Activated naive CD4-positive, alpha-beta T cell treated with anti-CD3 and anti-CD28 coated beads, Interleukin-2, amount 50 U/mL, for 72 hours (primary cell): ENCODE results near the gene TMEM86A. TPM values are rescaled to one million over a fixed set of nuclear protein-coding genes. Genes with fewer than 3 reads are reported as not detected.
"Not testable (repeated sequence)": the region's sequence is repeated elsewhere in the genome, so short reads cannot be mapped to it uniquely, and the experiment has no call there.

Source experiments
- ATAC-seq, 2 donors: fragments of 150-1000 bp; cut with Tn5 transposase; 2 replicates each; pipeline ENCODE4 v1.10.0; 2021; ENCODE audit warnings: mild to moderate bottlenecking in 2 of 2, moderate library complexity in 2 of 2
- DNase-seq, 2 donors: peaks; one replicate each; pipeline ENCODE4 v3.0.0; 2021 to 2022; ENCODE audit warnings: low spot score in 2 of 2
- H3K27ac Mint-ChIP-seq, 2 donors: one replicate each; pipeline ENCODE4 v1.8.0; 2022; ENCODE audit warnings: mild to moderate bottlenecking in 2 of 2, mixed read lengths in 2 of 2
- H3K36me3 Mint-ChIP-seq, 2 donors: one replicate each; pipeline ENCODE4 v1.8.0; 2022; ENCODE audit warnings: mixed read lengths in 2 of 2
- H3K9me3 Mint-ChIP-seq, 2 donors: one replicate each; pipeline ENCODE4 v1.8.0; 2022; ENCODE audit warnings: mixed read lengths in 2 of 2
- total RNA-seq, 2 donors: library from RNA; stranded (reverse); gene quantifications; one replicate each; pipeline ENCODE4 v1.2.3, GENCODE V29; 2022

TMEM86A gene
- 1 to 10 TPM in 1 of 2 donors, under 1 TPM in 1; 0.16 to 1.5 TPM for total RNA-seq

- ATAC-seq = peak; percentile 96 to 97
- Mint-ChIP-seq H3K27ac (peak within 1 kb of the TSS; percentile 71 to 80), H3K36me3 (no peaks in the 10 kb centered on the region), H3K9me3 (no peaks in the 10 kb centered on the region)
- DNase-seq = peak; percentile 88 to 89
Measured at GRCh38 chr11:18698341-18699268, at the start of gene TMEM86A. Gene TMEM86A (plus strand): TSS chr11:18698779. CDS start chr11:18698887, 108 bp downstream.

GRCh38 chr11:18650353-18650752 lies 48.2 kb upstream of the TMEM86A start:
- DNase-seq = no peak
- Mint-ChIP-seq H3K36me3 (no peaks in the 10 kb centered on the region), H3K9me3 (no peaks in the 10 kb centered on the region), H3K27ac (peak overlapping the region in 1 of 2 donors; percentile 11)
- ATAC-seq = no peak

- DNase-seq = peak in 1 of 2 donors; percentile 61
- ATAC-seq = peak; percentile 68 to 78
- H3K27ac Mint-ChIP-seq = peak overlapping the region in 1 of 2 donors; percentile 11
- H3K9me3 Mint-ChIP-seq = no peaks in the 10 kb centered on the region
- H3K36me3 Mint-ChIP-seq = no peaks in the 10 kb centered on the region
Measured at GRCh38 chr11:18650859-18651557, 47.6 kb upstream of the TMEM86A start.

GRCh38 chr11:18657673-18658072 lies 40.9 kb upstream of the TMEM86A start:
- Mint-ChIP-seq H3K36me3 (no peaks in the 10 kb centered on the region), H3K27ac (peak overlapping the region in 1 of 2 donors; percentile 71), H3K9me3 (no peaks in the 10 kb centered on the region)
- no peak for DNase-seq
- no peak for ATAC-seq

- DNase-seq, H3K9me3 Mint-ChIP-seq, H3K36me3 Mint-ChIP-seq: not testable (repeated sequence)
- peak overlapping the region in 1 of 2 donors; percentile 82 for H3K27ac Mint-ChIP-seq
- peak in 1 of 2 donors; percentile 66 for ATAC-seq
Measured at GRCh38 chr11:18665353-18665872, 33.2 kb upstream of the TMEM86A start.

GRCh38 chr11:18668131-18668530 lies 30.4 kb upstream of the TMEM86A start:
- Mint-ChIP-seq H3K9me3 (no peaks in the 10 kb centered on the region), H3K36me3 (no peaks in the 10 kb centered on the region), H3K27ac (no peak overlapping the region)
- DNase-seq = no peak
- ATAC-seq = no peak

GRCh38 chr11:18669219-18669596 lies 29.4 kb upstream of the TMEM86A start:
- H3K9me3 Mint-ChIP-seq = no peaks in the 10 kb centered on the region

GRCh38 chr11:18669711-18670110 lies 28.9 kb upstream of the TMEM86A start:
- DNase-seq (no peak), ATAC-seq (no peak)
- H3K27ac Mint-ChIP-seq = peak overlapping the region in 1 of 2 donors; percentile 21
- H3K36me3 Mint-ChIP-seq = no peaks in the 10 kb centered on the region
- H3K9me3 Mint-ChIP-seq = no peaks in the 10 kb centered on the region

More at GRCh38 chr11:18669219-18669596, 29.4 kb upstream of the TMEM86A start:
- Mint-ChIP-seq H3K36me3 (no peaks in the 10 kb centered on the region), H3K27ac (peak overlapping the region; percentile 10 to 21)
- DNase-seq = no peak
- peak; percentile 61 to 79 for ATAC-seq

- ATAC-seq = peak; percentile 28 to 57
- Mint-ChIP-seq H3K27ac (peak overlapping the region in 1 of 2 donors; percentile 54), H3K36me3 (no peaks in the 10 kb centered on the region), H3K9me3 (no peaks in the 10 kb centered on the region)
- DNase-seq = peak in 1 of 2 donors; percentile 15
Measured at GRCh38 chr11:18671246-18671645, 27.3 kb upstream of the TMEM86A start.

GRCh38 chr11:18672209-18672608 lies 26.4 kb upstream of the TMEM86A start:
- peak; percentile 79 to 83 for ATAC-seq
- not testable (repeated sequence) for H3K36me3 Mint-ChIP-seq, H3K9me3 Mint-ChIP-seq
- DNase-seq = peak in 1 of 2 donors; percentile 24
- H3K27ac Mint-ChIP-seq = peak overlapping the region; percentile 78 to 93

GRCh38 chr11:18676803-18677202 lies 21.8 kb upstream of the TMEM86A start:
- Mint-ChIP-seq H3K36me3 (no peaks in the 10 kb centered on the region), H3K27ac (no peak overlapping the region), H3K9me3 (no peaks in the 10 kb centered on the region)
- ATAC-seq (no peak), DNase-seq (no peak)

- H3K36me3 Mint-ChIP-seq = no peaks in the 10 kb centered on the region
- H3K27ac Mint-ChIP-seq = no peak overlapping the region
- H3K9me3 Mint-ChIP-seq = no peaks in the 10 kb centered on the region
- DNase-seq (no peak), ATAC-seq (no peak)
Measured at GRCh38 chr11:18677560-18677959, 21.0 kb upstream of the TMEM86A start.

- H3K9me3 Mint-ChIP-seq, ATAC-seq, H3K27ac Mint-ChIP-seq, H3K36me3 Mint-ChIP-seq, DNase-seq: not testable (repeated sequence)
Measured at GRCh38 chr11:18681949-18682348, 16.6 kb upstream of the TMEM86A start.

- Mint-ChIP-seq H3K36me3 (no peaks in the 10 kb centered on the region), H3K9me3 (no peaks in the 10 kb centered on the region), H3K27ac (no peak overlapping the region)
- no peak for ATAC-seq
- DNase-seq = no peak
Measured at GRCh38 chr11:18682466-18682865, 16.1 kb upstream of the TMEM86A start.

- DNase-seq (no peak), ATAC-seq (no peak)
- H3K9me3 Mint-ChIP-seq = no peaks in the 10 kb centered on the region
- no peak overlapping the region for H3K27ac Mint-ChIP-seq
- no peaks in the 10 kb centered on the region for H3K36me3 Mint-ChIP-seq
Measured at GRCh38 chr11:18684267-18684666, 14.3 kb upstream of the TMEM86A start.

- peak in 1 of 2 donors; percentile 41 for ATAC-seq
- not testable (repeated sequence) for H3K36me3 Mint-ChIP-seq, DNase-seq, H3K27ac Mint-ChIP-seq, H3K9me3 Mint-ChIP-seq
Measured at GRCh38 chr11:18691467-18692140, 7.0 kb upstream of the TMEM86A start.
